ENCODE results near the gene RPL7A. TPM values are rescaled to one million over a fixed set of nuclear protein-coding genes. Genes with fewer than 3 reads are reported as not detected.

RPL7A gene
- total RNA-seq, 1 experiment from 2014 or later, result 2,747 TPM

DNA sequence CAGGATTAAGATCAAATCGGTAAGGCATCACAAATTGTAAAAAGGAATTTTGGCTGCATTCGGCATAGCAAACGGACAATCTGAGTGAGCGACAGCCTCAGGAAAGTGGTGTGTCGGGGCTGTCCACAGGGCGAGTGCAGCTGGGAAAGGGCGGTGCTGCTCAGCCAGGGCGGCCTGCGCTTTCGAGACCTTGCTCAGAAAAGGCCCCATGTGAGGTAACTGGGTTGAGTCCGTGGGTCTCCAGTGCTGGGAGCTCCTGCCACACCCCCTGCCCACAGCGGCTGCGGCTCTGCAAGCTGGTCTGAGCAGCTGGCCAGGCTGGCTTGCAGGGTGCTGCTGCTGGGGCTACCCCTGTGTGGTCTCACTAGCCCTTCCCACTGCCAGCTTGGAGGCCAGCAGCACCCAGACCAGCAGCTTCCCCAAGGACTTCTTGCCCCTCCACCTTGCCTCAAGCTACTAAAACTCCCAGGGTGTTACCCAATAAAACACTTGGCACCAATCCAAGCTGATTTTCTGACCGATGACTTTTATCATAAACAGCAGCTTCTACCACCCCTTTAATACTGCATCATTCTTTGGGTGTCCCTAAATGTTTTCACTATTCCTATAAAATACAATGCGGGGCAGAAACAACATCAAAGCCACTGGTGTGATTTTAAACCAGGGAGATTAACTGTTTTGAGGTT lies 14.5 kb downstream of the RPL7A start:
- no peak for ATAC-seq
- H3K4me1 Mint-ChIP-seq, result peaks cover 5% of the 10 kb centered on the region
- no peak overlapping the region for H3K4me3 Mint-ChIP-seq
- no peaks in the 10 kb centered on the region for H3K27me3 Mint-ChIP-seq (ENCODE audit: low read depth)
- no peak for TF ChIP-seq HMGA2 (CRISPR knock-in tag; IDR thresholded peaks at IDR 0.05)
- TF ChIP-seq ATF1 (CRISPR knock-in tag; IDR thresholded peaks at IDR 0.05), result no peak
- TF ChIP-seq NFE2L1 (CRISPR knock-in tag; IDR thresholded peaks at IDR 0.05), result no peak
- no peak for TF ChIP-seq SP1 (CRISPR knock-in tag; conservative IDR thresholded peaks at IDR 0.05)
- TF ChIP-seq ZNF423 (CRISPR knock-in tag; IDR thresholded peaks at IDR 0.05), result no peak
- TF ChIP-seq, protein P1, sequence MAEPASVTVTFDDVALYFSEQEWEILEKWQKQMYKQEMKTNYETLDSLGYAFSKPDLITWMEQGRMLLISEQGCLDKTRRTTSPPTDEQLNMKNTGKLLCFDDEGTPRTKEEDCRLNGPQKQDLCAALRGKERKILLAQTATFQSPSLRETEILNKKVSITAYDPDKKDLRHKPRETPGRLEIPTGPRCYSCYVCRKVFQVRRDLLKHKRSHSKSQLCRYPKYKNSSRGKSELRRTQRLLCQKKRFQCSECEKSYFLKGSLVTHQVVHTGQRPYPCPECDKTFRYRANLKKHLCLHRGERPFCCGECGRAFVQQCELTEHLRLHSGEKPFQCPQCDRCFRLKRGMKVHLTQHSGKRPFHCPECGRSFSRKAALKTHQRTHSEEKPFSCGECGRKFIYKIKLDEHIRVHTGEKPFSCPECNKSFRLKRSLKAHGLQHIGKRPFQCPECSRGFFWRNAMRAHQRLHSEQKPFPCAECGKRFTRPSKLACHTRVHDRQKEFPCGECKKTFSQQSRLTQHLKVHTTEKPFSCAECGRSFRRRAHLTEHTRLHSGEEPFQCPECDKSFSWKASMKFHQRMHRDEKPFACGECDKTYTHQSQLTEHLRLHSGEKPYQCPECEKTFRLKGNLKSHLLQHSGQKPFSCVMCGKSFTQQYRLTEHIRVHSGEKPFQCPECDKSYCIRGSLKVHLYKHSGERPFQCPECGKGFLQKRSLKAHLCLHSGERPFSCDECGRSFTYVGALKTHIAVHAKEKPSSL (CRISPR knock-in tag; conservative IDR thresholded peaks at IDR 0.05), result no peak
- TF ChIP-seq, protein P2, sequence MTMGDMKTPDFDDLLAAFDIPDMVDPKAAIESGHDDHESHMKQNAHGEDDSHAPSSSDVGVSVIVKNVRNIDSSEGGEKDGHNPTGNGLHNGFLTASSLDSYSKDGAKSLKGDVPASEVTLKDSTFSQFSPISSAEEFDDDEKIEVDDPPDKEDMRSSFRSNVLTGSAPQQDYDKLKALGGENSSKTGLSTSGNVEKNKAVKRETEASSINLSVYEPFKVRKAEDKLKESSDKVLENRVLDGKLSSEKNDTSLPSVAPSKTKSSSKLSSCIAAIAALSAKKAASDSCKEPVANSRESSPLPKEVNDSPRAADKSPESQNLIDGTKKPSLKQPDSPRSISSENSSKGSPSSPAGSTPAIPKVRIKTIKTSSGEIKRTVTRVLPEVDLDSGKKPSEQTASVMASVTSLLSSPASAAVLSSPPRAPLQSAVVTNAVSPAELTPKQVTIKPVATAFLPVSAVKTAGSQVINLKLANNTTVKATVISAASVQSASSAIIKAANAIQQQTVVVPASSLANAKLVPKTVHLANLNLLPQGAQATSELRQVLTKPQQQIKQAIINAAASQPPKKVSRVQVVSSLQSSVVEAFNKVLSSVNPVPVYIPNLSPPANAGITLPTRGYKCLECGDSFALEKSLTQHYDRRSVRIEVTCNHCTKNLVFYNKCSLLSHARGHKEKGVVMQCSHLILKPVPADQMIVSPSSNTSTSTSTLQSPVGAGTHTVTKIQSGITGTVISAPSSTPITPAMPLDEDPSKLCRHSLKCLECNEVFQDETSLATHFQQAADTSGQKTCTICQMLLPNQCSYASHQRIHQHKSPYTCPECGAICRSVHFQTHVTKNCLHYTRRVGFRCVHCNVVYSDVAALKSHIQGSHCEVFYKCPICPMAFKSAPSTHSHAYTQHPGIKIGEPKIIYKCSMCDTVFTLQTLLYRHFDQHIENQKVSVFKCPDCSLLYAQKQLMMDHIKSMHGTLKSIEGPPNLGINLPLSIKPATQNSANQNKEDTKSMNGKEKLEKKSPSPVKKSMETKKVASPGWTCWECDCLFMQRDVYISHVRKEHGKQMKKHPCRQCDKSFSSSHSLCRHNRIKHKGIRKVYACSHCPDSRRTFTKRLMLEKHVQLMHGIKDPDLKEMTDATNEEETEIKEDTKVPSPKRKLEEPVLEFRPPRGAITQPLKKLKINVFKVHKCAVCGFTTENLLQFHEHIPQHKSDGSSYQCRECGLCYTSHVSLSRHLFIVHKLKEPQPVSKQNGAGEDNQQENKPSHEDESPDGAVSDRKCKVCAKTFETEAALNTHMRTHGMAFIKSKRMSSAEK (CRISPR knock-in tag; IDR thresholded peaks at IDR 0.05; ENCODE audit: borderline replicate concordance), result no peak
- TF ChIP-seq, protein P3, sequence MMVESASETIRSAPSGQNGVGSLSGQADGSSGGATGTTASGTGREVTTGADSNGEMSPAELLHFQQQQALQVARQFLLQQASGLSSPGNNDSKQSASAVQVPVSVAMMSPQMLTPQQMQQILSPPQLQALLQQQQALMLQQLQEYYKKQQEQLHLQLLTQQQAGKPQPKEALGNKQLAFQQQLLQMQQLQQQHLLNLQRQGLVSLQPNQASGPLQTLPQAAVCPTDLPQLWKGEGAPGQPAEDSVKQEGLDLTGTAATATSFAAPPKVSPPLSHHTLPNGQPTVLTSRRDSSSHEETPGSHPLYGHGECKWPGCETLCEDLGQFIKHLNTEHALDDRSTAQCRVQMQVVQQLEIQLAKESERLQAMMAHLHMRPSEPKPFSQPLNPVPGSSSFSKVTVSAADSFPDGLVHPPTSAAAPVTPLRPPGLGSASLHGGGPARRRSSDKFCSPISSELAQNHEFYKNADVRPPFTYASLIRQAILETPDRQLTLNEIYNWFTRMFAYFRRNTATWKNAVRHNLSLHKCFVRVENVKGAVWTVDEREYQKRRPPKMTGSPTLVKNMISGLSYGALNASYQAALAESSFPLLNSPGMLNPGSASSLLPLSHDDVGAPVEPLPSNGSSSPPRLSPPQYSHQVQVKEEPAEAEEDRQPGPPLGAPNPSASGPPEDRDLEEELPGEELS (CRISPR knock-in tag; IDR thresholded peaks at IDR 0.05), result no peak
- no peak for TF ChIP-seq TEAD4 (CRISPR knock-in tag; IDR thresholded peaks at IDR 0.05)
- H3K27ac Mint-ChIP-seq, result peak overlapping the region; percentile 34
- CTCF ChIA-PET, result interaction anchor here (0.6 kb wide), 1 partner anchor 97 kb away, joined by 4 read pairs; the partner anchor contains the start of gene CACFD1
- no peak for DNase-seq (ENCODE audit: low spot score)
- peaks cover 63% of the 10 kb centered on the region for H3K36me3 Mint-ChIP-seq
- no peaks in the 10 kb centered on the region for H3K9me3 Mint-ChIP-seq
- POLR2A ChIA-PET, result interaction anchor here (0.6 kb wide), 1 partner anchor 122 kb away, joined by 6 read pairs; no protein-coding TSS in a partner anchor

DNA sequence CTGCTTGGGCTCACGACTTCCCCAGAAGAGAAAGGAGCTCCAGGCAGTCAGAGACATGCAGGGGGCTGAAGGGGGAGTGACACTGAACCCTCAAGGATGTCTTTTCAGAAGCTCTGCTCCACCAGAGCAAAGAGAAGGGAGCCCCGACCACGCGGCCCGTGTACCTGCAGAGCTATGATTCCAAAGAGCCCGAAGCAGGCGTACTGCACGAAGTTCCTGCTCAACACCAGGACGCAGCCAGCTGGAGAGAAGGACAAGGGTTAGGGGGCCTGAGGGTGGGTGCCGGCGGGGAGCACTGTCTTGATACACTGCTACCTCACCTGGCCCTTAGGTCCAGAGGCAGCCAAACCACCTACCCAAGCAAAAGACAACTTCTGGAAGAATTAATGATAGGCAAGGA lies 18.4 kb downstream of the RPL7A start:
- CTCF ChIA-PET, result interaction anchor here (0.9 to 2.5 kb wide), 4 partner anchors 10 to 120 kb away, joined by 3 to 7 read pairs (median 4); partner anchors contain the start of genes SURF1 and SURF2
- 0 out of 2 replicates have a peak, but pooled peaks cover under 1% of the 10 kb centered on the region for H3K4me1 Mint-ChIP-seq
- no peak overlapping the region for H3K4me3 Mint-ChIP-seq
- DNase-seq (ENCODE audit: low spot score) (no peak), ATAC-seq (no peak)
- no peaks in the 10 kb centered on the region for H3K9me3 Mint-ChIP-seq
- peaks cover 64% of the 10 kb centered on the region for H3K36me3 Mint-ChIP-seq
- H3K27ac Mint-ChIP-seq, result no peak overlapping the region
- no peaks in the 10 kb centered on the region for H3K27me3 Mint-ChIP-seq (ENCODE audit: low read depth)
- POLR2A ChIA-PET, result no interaction called here
- TF ChIP-seq ZNF232 (CRISPR knock-in tag; IDR thresholded peaks at IDR 0.05) (no peak), MYBL2 (CRISPR knock-in tag; IDR thresholded peaks at IDR 0.05) (no peak), TP53 (CRISPR knock-in tag; IDR thresholded peaks at IDR 0.05) (no peak), OVOL2 (CRISPR knock-in tag; IDR thresholded peaks at IDR 0.05; ENCODE audit: borderline replicate concordance) (no peak), GTF2I (CRISPR knock-in tag; conservative IDR thresholded peaks at IDR 0.05) (no peak)
- TF ChIP-seq, protein P4, sequence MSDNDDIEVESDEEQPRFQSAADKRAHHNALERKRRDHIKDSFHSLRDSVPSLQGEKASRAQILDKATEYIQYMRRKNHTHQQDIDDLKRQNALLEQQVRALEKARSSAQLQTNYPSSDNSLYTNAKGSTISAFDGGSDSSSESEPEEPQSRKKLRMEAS (CRISPR knock-in tag; IDR thresholded peaks at IDR 0.05), result no peak
- TF ChIP-seq, protein P5, sequence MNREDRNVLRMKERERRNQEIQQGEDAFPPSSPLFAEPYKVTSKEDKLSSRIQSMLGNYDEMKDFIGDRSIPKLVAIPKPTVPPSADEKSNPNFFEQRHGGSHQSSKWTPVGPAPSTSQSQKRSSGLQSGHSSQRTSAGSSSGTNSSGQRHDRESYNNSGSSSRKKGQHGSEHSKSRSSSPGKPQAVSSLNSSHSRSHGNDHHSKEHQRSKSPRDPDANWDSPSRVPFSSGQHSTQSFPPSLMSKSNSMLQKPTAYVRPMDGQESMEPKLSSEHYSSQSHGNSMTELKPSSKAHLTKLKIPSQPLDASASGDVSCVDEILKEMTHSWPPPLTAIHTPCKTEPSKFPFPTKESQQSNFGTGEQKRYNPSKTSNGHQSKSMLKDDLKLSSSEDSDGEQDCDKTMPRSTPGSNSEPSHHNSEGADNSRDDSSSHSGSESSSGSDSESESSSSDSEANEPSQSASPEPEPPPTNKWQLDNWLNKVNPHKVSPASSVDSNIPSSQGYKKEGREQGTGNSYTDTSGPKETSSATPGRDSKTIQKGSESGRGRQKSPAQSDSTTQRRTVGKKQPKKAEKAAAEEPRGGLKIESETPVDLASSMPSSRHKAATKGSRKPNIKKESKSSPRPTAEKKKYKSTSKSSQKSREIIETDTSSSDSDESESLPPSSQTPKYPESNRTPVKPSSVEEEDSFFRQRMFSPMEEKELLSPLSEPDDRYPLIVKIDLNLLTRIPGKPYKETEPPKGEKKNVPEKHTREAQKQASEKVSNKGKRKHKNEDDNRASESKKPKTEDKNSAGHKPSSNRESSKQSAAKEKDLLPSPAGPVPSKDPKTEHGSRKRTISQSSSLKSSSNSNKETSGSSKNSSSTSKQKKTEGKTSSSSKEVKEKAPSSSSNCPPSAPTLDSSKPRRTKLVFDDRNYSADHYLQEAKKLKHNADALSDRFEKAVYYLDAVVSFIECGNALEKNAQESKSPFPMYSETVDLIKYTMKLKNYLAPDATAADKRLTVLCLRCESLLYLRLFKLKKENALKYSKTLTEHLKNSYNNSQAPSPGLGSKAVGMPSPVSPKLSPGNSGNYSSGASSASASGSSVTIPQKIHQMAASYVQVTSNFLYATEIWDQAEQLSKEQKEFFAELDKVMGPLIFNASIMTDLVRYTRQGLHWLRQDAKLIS (CRISPR knock-in tag; IDR thresholded peaks at IDR 0.05; ENCODE audit: borderline replicate concordance), result no peak
- TF ChIP-seq, protein P6, sequence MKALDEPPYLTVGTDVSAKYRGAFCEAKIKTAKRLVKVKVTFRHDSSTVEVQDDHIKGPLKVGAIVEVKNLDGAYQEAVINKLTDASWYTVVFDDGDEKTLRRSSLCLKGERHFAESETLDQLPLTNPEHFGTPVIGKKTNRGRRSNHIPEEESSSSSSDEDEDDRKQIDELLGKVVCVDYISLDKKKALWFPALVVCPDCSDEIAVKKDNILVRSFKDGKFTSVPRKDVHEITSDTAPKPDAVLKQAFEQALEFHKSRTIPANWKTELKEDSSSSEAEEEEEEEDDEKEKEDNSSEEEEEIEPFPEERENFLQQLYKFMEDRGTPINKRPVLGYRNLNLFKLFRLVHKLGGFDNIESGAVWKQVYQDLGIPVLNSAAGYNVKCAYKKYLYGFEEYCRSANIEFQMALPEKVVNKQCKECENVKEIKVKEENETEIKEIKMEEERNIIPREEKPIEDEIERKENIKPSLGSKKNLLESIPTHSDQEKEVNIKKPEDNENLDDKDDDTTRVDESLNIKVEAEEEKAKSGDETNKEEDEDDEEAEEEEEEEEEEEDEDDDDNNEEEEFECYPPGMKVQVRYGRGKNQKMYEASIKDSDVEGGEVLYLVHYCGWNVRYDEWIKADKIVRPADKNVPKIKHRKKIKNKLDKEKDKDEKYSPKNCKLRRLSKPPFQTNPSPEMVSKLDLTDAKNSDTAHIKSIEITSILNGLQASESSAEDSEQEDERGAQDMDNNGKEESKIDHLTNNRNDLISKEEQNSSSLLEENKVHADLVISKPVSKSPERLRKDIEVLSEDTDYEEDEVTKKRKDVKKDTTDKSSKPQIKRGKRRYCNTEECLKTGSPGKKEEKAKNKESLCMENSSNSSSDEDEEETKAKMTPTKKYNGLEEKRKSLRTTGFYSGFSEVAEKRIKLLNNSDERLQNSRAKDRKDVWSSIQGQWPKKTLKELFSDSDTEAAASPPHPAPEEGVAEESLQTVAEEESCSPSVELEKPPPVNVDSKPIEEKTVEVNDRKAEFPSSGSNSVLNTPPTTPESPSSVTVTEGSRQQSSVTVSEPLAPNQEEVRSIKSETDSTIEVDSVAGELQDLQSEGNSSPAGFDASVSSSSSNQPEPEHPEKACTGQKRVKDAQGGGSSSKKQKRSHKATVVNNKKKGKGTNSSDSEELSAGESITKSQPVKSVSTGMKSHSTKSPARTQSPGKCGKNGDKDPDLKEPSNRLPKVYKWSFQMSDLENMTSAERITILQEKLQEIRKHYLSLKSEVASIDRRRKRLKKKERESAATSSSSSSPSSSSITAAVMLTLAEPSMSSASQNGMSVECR (CRISPR knock-in tag; IDR thresholded peaks at IDR 0.05; ENCODE audit: borderline replicate concordance), result no peak

Data from WTC11 (cell line).